WTC11 (cell line): ENCODE results near the gene SLC44A5.

Experiments
- NFYB ChIP-seq: sonication (generic); formaldehyde crosslinking; conservative IDR thresholded peaks from 2 replicates; pipeline ENCODE4 v1.8.0; 2022; ENCODE audit warnings: low read depth, missing genetic modification reagents
- TF ChIP-seq, protein P1 (sequence below): fragments of 200-600 bp; IDR thresholded peaks from 2 replicates; pipeline ENCODE4 v1.8.0; 2022; ENCODE audit warnings: antibody characterized with exemption

DNA sequence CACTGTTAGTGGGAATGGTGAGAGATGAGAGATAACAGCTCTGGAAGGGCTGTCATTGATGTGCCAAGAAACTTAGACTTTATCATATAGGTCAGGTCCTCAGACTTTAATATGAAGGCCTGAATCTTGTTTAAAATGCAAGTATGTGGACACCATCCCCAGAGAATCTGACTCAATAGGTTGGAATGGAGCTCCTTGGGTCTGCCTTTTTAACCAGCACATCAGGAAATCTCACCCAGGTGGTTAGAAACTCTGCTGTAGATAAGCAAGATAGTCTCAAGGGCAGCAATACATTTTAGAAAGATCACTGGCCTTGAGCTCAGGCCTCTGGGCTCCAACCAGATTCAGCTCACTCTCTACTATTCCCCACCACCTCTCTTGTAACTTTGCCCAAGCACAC lies 180.4 kb downstream of the SLC44A5 start:
- TF ChIP-seq, protein P1, sequence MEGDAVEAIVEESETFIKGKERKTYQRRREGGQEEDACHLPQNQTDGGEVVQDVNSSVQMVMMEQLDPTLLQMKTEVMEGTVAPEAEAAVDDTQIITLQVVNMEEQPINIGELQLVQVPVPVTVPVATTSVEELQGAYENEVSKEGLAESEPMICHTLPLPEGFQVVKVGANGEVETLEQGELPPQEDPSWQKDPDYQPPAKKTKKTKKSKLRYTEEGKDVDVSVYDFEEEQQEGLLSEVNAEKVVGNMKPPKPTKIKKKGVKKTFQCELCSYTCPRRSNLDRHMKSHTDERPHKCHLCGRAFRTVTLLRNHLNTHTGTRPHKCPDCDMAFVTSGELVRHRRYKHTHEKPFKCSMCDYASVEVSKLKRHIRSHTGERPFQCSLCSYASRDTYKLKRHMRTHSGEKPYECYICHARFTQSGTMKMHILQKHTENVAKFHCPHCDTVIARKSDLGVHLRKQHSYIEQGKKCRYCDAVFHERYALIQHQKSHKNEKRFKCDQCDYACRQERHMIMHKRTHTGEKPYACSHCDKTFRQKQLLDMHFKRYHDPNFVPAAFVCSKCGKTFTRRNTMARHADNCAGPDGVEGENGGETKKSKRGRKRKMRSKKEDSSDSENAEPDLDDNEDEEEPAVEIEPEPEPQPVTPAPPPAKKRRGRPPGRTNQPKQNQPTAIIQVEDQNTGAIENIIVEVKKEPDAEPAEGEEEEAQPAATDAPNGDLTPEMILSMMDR: no peak
- TF ChIP-seq NFYB (CRISPR knock-in tag): no peak
